ENCODE measurements around the gene RYR3.

The RYR3 gene

DNA sequence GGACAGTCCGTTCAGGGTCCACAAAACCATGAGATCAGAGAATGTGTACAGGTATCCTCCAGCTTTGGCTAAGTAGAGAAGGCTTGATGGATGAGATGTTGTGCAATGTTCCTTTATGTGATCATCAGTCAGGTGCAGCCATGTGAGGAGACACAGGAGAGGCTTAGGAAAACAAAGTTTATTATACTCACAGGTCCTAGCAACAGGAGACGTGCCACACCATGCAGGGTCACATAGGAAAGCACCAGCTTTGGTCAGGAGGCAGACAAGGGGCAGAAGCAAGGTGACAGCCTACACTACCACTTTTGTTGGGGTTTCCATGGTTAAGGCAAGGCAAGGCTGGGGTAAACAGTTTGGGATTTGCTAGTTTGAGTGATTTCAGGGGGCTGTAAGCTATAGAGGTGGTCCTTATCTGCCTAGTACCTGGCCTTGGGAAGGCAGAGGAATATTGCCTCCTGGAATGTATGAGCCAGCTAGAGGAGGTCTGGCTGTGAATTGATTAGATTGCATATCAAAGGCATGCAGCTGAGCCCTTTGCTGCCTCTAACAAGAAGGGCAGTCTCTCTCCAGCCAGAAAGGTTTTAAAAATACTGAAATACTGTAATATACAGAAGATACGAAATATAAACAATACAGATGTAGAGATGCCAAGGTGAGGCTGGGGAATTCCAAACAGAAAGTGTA, 248.6 kb downstream of the RYR3 start:
- no peaks in the 10 kb centered on the region for H3K4me1 ChIP-seq (ENCODE audit: control insufficient read depth, low read length)
- H3K27ac ChIP-seq (ENCODE audit: low read depth, low read length) = no peak overlapping the region
- no peak for TF ChIP-seq EZH2phosphoT487 (IDR thresholded peaks at IDR 0.05; ENCODE audit: borderline replicate concordance, low read length)
- TF ChIP-seq, protein P1, sequence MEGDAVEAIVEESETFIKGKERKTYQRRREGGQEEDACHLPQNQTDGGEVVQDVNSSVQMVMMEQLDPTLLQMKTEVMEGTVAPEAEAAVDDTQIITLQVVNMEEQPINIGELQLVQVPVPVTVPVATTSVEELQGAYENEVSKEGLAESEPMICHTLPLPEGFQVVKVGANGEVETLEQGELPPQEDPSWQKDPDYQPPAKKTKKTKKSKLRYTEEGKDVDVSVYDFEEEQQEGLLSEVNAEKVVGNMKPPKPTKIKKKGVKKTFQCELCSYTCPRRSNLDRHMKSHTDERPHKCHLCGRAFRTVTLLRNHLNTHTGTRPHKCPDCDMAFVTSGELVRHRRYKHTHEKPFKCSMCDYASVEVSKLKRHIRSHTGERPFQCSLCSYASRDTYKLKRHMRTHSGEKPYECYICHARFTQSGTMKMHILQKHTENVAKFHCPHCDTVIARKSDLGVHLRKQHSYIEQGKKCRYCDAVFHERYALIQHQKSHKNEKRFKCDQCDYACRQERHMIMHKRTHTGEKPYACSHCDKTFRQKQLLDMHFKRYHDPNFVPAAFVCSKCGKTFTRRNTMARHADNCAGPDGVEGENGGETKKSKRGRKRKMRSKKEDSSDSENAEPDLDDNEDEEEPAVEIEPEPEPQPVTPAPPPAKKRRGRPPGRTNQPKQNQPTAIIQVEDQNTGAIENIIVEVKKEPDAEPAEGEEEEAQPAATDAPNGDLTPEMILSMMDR (IDR thresholded peaks at IDR 0.05; ENCODE audit: low read depth, low read length, poor library complexity, severe bottlenecking) = no peak
- H3K79me2 ChIP-seq (ENCODE audit: control insufficient read depth, low read length) = no peaks in the 10 kb centered on the region
- no peaks in the 10 kb centered on the region for H3F3A ChIP-seq (ENCODE audit: control insufficient read depth, insufficient read depth)
- no peak overlapping the region for H3K4me2 ChIP-seq (ENCODE audit: low read length)
- no peak overlapping the region for H3K4me3 ChIP-seq (ENCODE audit: low read length)
- H3K27me3 ChIP-seq (ENCODE audit: control insufficient read depth, low read length) = no peaks in the 10 kb centered on the region
- H3K36me3 ChIP-seq (ENCODE audit: control insufficient read depth, low read length) = no peaks in the 10 kb centered on the region
- H4K20me1 ChIP-seq (ENCODE audit: control insufficient read depth, insufficient read depth, low read depth, low read length) = no peaks in the 10 kb centered on the region
- H3K9me2 ChIP-seq (replicated peaks; ENCODE audit: control insufficient read depth, low read length) = no peaks in the 10 kb centered on the region
- H3K9me3 ChIP-seq (ENCODE audit: control insufficient read depth, insufficient read depth, low read length) = no peaks in the 10 kb centered on the region

DNA sequence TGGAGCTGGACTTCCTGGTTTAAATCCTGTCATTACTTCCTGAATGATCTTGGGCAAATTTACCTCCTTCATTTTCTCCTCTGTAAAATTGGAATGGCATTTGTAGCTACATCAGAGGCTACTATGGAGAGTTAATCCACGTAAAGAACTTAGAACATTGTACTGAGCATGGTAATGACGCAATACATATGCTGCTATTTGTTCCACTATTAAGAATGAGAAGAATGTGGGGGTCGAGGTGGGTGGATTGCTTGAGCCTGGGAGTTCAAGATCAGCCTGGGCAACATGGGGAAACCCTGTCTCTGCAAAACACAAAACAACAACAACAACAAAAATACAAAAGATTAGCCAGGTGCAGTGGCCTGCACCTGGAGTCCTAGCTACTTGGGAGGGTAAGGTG, 250.6 kb downstream of the RYR3 start:
- no peaks in the 10 kb centered on the region for H3K27me3 ChIP-seq (ENCODE audit: control insufficient read depth, low read length)
- H3K4me3 ChIP-seq (ENCODE audit: low read length) = no peak overlapping the region
- H3K9me3 ChIP-seq (ENCODE audit: control insufficient read depth, insufficient read depth, low read length) = no peaks in the 10 kb centered on the region
- no peaks in the 10 kb centered on the region for H3K4me1 ChIP-seq (ENCODE audit: control insufficient read depth, low read length)
- no peaks in the 10 kb centered on the region for H3F3A ChIP-seq (ENCODE audit: control insufficient read depth, insufficient read depth)
- H3K4me2 ChIP-seq (ENCODE audit: low read length) = no peak overlapping the region
- H4K20me1 ChIP-seq (ENCODE audit: control insufficient read depth, insufficient read depth, low read depth, low read length) = no peaks in the 10 kb centered on the region
- no peak overlapping the region for H3K27ac ChIP-seq (ENCODE audit: low read depth, low read length)
- H3K79me2 ChIP-seq (ENCODE audit: control insufficient read depth, low read length) = no peaks in the 10 kb centered on the region
- TF ChIP-seq, protein P1 (IDR thresholded peaks at IDR 0.05; ENCODE audit: low read depth, low read length, poor library complexity, severe bottlenecking) = no peak
- no peak for TF ChIP-seq EZH2phosphoT487 (IDR thresholded peaks at IDR 0.05; ENCODE audit: borderline replicate concordance, low read length)
- no peaks in the 10 kb centered on the region for H3K36me3 ChIP-seq (ENCODE audit: control insufficient read depth, low read length)
- H3K9me2 ChIP-seq (replicated peaks; ENCODE audit: control insufficient read depth, low read length) = no peaks in the 10 kb centered on the region

DNA sequence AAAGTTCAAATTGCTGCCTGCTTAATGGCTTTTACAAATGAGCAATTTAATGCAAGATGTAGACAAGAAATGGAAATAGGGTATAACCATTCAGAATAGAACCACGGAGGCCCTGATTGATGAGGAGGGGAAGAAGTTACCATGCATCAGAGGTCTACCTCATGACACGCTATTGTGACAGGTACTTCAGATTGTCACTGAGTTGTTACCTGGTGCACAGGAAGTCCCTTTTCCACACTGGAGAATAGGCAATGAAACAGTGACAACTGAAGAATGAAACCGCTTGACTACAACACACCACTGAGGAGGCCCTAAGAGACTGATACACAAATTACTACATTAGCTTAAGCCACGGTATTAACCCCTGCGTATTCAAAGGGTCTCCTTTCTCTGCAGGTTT, 251.2 kb downstream of the RYR3 start:
- TF ChIP-seq EZH2phosphoT487 (IDR thresholded peaks at IDR 0.05; ENCODE audit: borderline replicate concordance, low read length) = no peak
- TF ChIP-seq, protein P1 (IDR thresholded peaks at IDR 0.05; ENCODE audit: low read depth, low read length, poor library complexity, severe bottlenecking) = no peak
- H3K9me3 ChIP-seq (ENCODE audit: control insufficient read depth, insufficient read depth, low read length) = no peaks in the 10 kb centered on the region
- no peak overlapping the region for H3K4me2 ChIP-seq (ENCODE audit: low read length)
- H3K4me1 ChIP-seq (ENCODE audit: control insufficient read depth, low read length) = no peaks in the 10 kb centered on the region
- H3K36me3 ChIP-seq (ENCODE audit: control insufficient read depth, low read length) = no peaks in the 10 kb centered on the region
- no peaks in the 10 kb centered on the region for H3K9me2 ChIP-seq (replicated peaks; ENCODE audit: control insufficient read depth, low read length)
- no peak overlapping the region for H3K27ac ChIP-seq (ENCODE audit: low read depth, low read length)
- no peak overlapping the region for H3K4me3 ChIP-seq (ENCODE audit: low read length)
- no peaks in the 10 kb centered on the region for H3K27me3 ChIP-seq (ENCODE audit: control insufficient read depth, low read length)
- H3K79me2 ChIP-seq (ENCODE audit: control insufficient read depth, low read length) = no peaks in the 10 kb centered on the region
- H4K20me1 ChIP-seq (ENCODE audit: control insufficient read depth, insufficient read depth, low read depth, low read length) = no peaks in the 10 kb centered on the region
- no peaks in the 10 kb centered on the region for H3F3A ChIP-seq (ENCODE audit: control insufficient read depth, insufficient read depth)

All from DOHH2 (cell line).